Caki2 (cell line): ENCODE results near the gene DOCK4. TPM values are rescaled to one million over a fixed set of nuclear protein-coding genes. Genes with fewer than 3 reads are reported as not detected.
"Not testable (repeated sequence)": the region's sequence is repeated elsewhere in the genome, so short reads cannot be mapped to it uniquely, and the experiment has no call there.

Source experiments
- DNase-seq: peaks from one replicate; pipeline ENCODE4 v3.0.0-alpha.2; 2015; ENCODE audit warnings: low read depth
- in situ Hi-C: cut with HindIII; loops from 2 replicates; pipeline ENCODE4 v1.10.0; 2016; ENCODE audit warnings: low sequenced_read_pairs, low pct_unique_long_range_greater_than_20kb, mixed read lengths
- total RNA-seq: library from RNA; depleted of rRNA; stranded (reverse); fragments of >200 nt; shearing (Covaris generic); gene quantifications from 2 replicates; pipeline ENCODE4 v1.2.3, GENCODE V29; 2014; ENCODE audit warnings: low replicate concordance

The DOCK4 gene
- total RNA-seq, 1 experiment from 2014 or later = 3.5 TPM

DNA sequence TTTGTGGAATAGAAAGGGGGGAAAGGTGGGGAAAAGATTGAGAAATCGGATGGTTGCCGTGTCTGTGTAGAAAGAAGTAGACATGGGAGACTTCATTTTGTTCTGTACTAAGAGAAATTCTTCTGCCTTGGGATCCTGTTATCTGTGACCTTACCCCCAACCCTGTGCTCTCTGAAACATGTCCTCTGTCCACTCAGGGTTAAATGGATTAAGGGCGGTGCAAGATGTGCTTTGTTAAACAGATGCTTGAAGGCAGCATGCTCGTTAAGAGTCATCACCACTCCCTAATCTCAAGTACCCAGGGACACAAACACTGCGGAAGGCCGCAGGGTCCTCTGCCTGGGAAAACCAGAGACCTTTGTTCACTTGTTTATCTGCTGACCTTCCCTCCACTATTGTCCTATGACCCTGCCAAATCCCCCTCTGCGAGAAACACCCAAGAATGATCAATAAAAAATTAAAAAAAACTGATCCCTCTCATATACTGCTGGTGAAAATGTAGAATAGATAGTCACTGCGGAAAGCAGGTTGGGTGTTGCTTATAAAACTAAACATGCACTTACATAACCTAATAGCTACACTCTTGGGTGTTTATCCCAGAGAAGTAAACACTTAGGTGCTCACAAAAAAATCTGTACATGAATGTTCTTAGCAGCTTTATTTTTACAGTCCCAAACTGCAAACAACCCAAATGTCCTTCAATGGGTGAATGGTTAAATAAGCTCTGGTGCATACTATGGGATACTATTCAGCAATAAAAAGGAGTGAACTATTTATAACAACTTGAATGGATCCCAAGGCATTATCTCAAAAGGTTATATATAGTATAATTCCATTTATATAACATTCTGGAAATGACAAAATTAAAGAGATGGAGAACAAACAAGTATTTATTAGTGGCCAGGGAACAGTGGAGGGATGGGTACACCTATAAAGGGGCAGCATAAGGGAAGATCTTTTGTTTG lies 77.5 kb downstream of the DOCK4 start:
- DNase-seq, in situ Hi-C loops: not testable (repeated sequence)

DNA sequence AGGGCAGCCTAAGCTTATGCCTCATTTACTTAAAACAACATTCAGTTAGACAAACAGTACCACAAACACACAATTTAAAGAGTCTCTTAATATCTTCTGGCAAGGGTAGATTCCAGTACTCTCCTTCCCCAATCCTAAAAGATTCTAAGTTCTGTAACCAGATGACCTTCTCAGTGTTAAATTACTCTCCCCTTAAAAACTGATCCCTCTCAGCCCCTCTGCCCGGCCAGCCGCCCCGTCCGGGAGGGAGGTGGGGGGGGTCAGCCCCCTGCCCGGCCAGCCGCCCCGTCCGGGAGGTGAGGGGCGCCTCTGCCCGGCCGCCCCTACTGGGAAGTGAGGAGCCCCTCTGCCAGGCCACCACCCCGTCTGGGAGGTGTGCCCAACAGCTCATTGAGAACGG lies 78.2 kb downstream of the DOCK4 start:
- DNase-seq, in situ Hi-C loops: not testable (repeated sequence)

DNA sequence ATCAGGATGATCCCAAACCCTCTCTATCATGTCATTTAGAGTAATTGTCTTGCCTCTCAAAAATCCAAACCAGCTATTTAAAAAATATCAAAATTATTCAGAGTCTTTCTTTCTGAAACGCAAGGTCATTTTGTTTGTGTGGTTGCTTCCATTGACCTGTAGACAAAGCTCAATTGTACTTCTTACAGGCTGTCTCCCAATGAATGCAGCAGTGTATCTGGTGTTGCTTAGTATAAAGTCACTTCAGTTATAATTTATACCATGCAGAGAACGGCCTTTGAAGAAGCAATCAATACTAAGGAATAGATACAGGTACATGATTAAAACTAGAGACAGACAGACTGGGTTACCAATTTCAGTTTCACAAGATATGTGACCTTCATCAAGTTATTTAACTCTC lies 80.9 kb downstream of the DOCK4 start:
- in situ Hi-C loops = no loop called here
- no peak for DNase-seq

DNA sequence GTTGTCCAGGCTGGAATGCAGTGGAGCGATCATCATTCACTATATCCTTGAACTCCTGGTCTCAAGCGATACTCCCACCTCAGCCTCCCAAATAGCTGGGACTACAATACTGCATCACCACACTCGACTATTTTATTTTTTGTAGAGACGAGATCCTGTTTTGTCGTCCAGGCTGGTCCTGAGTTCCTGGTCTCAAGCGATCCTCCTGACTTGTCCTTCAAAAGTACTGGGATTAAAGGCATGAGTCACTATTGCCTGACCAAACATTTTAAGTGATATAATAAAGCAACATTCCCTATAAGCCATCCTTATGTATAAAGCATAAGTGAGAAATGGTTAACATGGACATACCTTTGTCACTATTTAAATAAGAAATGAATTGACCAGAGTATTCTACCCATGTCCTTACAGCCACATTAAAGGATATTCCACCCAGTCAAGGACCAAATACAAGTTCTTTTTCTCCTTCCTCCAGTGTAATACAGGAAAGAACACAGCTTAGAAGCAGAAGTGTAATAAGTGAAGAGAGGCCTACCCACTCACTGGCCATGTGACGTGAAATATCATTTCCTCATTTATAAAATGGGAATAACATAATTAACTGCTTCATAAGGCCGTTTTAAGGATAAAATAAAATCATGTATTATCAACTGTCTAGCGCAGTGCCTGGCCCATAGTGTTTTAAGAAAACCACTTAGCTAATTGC lies 82.0 kb downstream of the DOCK4 start:
- DNase-seq = no peak
- in situ Hi-C loops = no loop called here

GRCh38 chr7:112122798-112123197 lies 83.4 kb downstream of the DOCK4 start:
- in situ Hi-C loops = no loop called here
- DNase-seq = no peak

DNA sequence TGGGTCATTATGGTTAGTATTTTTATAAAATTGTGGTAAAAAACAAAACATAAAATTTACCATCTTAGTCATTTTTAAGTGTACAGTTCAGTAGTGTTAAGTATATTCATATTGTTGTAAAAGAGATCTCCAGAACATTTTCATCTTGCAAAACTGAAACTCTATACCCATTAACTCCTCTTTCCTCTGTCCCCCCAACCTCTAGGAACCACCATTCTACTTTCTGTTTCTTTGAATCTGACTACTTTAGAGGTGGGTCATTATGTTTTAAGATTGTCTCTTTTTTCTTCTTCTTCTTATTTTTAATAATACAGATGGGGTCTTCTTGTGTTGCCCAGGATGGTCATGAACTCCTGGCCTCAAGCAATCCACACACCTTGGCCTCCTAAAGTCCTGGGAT lies 84.1 kb downstream of the DOCK4 start:
- no peak for DNase-seq
- in situ Hi-C loops = no loop called here

- DNase-seq = no peak
- in situ Hi-C loops = no loop called here
Measured at GRCh38 chr7:112121318-112121717, 84.9 kb downstream of the DOCK4 start.

DNA sequence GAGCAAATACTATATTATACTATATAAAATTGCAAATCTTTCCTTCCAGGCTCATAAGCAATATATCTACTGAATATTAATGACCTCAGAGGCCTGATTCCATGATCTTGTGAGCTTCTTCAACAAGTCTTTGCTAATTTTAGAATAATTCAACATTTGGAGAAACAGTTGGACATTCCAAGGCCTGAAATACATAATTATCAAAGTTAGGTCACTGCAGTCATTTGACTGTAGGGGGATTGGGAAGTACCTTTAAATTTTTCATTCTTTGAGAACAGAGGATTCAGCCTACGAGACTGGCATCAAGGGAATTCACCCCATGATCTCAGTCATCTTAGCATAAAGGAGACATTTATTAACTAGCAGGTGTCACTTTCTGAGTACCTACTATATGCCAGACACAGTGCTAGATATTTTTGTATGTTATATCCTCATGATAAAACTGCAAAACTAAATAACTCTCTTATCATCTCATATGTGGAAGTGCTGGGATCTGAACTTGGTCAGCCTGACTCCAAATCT lies 85.4 kb downstream of the DOCK4 start:
- in situ Hi-C loops = no loop called here
- no peak for DNase-seq

GRCh38 chr7:112118581-112119566 lies 87.3 kb downstream of the DOCK4 start:
- DNase-seq = no peak
- in situ Hi-C loops = no loop called here

DNA sequence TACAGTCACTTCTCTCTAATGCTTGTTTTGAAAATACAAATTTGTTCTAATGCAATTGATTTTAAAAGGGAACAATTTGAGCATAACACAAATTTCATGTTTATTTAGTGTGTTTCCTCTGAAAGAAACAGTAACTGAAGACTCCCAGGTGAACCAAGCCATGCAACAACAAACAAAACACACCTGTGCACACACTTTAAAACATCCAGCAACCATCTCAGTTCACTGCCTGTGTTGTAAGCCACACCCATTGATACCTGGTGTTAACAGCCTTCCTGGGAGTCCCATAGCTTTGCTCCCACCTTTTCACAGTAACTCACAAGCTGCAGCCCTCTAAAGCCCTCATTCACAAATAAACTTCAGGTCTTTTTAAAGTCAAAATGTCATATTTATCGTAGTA lies 89.3 kb downstream of the DOCK4 start:
- in situ Hi-C loops = no loop called here
- DNase-seq = no peak

- in situ Hi-C loops = no loop called here
- DNase-seq = no peak
Measured at GRCh38 chr7:112116358-112116757, 89.8 kb downstream of the DOCK4 start.

DNA sequence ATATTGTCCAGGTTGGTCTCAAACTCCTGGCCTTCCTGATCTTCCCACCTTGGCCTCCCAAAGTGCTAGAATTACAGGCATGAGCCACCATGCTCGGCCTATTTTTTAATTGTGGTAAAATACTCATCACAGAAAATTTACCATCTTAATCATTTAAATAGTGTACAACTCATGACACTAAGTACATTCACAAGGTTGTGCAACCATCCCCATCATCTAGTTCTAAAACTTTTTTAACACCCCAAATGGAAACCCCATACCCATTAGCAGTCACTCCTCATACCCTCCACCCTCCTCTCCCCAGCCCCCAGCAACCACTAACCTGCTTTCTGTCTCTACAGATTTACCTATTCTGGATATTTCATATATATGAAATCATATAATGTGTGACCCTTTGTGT lies 90.3 kb downstream of the DOCK4 start:
- no peak for DNase-seq
- in situ Hi-C loops = no loop called here

DNA sequence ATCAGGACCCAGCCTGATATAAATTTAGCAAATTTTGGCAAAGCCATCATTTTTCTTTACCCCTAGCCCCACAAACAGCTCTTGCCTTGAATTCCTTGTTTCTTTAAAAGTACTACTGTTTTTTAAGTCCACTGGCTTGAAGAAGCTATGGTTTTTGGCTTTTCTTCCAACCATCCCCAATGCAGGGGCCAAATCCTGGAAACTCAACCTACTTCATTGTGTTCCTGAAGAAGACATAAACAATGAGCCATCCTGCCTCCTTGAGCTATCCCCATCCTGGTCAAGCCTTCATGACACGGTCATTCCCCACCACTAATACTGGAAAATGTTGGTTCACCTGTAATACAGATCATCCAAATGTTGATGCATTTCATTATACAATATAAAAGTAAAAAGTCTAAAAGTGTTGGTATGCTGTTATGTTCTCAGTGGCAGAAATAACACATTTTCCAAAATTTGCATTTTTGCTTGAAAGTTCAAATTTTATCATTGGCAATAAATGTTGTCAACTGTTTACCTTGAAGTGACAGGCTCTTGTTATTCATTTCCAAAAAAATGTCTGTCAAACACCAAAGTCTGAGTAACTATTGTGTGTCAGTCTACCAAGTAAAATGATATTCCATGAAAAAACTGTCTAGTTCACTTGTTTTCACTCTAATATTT lies 92.2 kb downstream of the DOCK4 start:
- in situ Hi-C loops = no loop called here
- DNase-seq = no peak

GRCh38 chr7:112112822-112113255 lies 93.4 kb downstream of the DOCK4 start:
- DNase-seq = no peak
- in situ Hi-C loops = no loop called here

DNA sequence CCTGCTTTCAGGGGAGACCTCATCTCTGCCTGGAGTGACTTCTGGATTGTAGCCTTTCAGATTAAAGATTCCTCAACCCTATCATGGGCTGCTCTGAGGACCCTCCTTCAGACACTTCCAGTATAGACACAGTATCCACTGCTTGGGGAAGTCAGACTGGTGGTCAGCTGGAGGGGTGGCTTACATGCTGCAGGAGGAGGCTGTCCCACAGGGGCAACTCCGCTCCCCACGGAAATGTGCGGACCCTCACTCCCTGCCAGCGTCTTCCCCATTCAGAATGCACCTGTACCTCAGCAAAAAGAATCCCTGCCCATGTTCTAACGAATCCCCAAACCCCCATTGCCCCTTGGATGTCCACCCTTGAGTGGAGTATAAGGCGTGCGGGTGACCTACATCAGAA lies 95.5 kb downstream of the DOCK4 start:
- DNase-seq = no peak
- in situ Hi-C loops = no loop called here

DNA sequence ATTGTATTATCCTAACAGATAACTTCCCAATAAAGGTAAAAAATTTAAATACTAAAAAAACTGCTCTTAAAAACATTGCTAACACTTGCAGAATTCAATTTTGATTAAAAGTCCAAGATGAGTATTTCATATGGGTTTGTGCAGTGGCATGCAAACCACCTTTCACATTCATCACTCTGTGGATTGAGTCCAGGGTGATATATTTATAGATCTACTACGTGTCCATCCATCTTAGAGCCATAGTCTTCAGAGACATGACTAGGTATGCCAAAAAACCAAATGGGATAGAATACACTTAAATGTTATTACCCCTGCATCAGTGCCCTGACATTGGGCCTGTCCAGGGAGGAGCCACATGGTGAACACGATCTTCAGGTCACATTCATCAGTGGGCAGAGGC lies 96.0 kb downstream of the DOCK4 start:
- in situ Hi-C loops = no loop called here
- no peak for DNase-seq

DNA sequence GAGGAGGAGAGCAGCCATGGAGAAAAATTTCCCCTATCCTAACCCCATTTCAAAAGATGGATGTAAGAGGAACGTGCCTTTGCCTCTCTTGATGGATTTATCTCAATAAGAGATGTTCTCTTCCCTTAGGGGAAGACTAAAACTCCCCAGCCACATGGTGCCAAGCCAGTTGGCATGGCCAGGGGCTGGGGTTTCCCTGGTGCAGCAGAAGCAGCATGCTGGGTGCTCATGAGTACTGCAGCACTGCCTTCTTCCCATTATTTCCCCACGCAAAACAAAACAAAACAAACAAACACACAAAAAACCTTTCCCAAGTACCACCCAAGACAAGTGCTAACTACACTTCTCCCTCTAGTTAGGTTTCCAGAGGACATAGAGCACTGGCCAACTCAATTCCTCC lies 97.2 kb downstream of the DOCK4 start:
- in situ Hi-C loops = no loop called here
- DNase-seq = no peak
